ENCODE measurements around the gene LPIN2. TPM values are rescaled to one million over a fixed set of nuclear protein-coding genes. Genes with fewer than 3 reads are reported as not detected.

LPIN2 gene
- total and polyA plus RNA-seq, 4 donors: 58.6 to 284 (median 103) TPM

GRCh38 chr18:2986150-2986865 is 26.6 kb downstream of the LPIN2 start (continued):
- TF ChIP-seq REST (IDR thresholded peaks at IDR 0.05): peak; percentile 22
- peak; percentile 77 for TF ChIP-seq SP1 (IDR thresholded peaks at IDR 0.05)

- H3K4me3 ChIP-seq (ENCODE audit: low read depth in 1 of 3, low read length in 3 of 3): no peak overlapping the region
- peak overlapping the region; percentile 48 to 86 for H3K9ac ChIP-seq (ENCODE audit: low read depth in 1 of 2, low read length in 2 of 2)
- no peaks in the 10 kb centered on the region for H3K9me3 ChIP-seq (ENCODE audit: control insufficient read depth in 4 of 4, low read length in 3 of 4)
- 30% methylated on average over 2 of the region's 2 CpGs for WGBS
- H3K4me1 ChIP-seq (ENCODE audit: control insufficient read depth in 4 of 4, insufficient read depth in 4 of 4, low read length in 3 of 4): peaks cover 0 to 48% (median 35%) of the 10 kb centered on the region in 4 donors
- peak overlapping the region; percentile 87 to 90 for H3K27ac ChIP-seq (ENCODE audit: low read depth in 1 of 2, low read length in 2 of 2)
- TF ChIP-seq GABPA (IDR thresholded peaks at IDR 0.05 in 1 of 2, conservative IDR thresholded peaks at IDR 0.05 in 1 of 2) (no peak), HNF4G (IDR thresholded peaks at IDR 0.05) (no peak), YY1 (IDR thresholded peaks at IDR 0.05) (no peak), HNF4A (conservative IDR thresholded peaks at IDR 0.05) (no peak), REST (IDR thresholded peaks at IDR 0.05) (no peak), RXRA (IDR thresholded peaks at IDR 0.05) (no peak), MAX (IDR thresholded peaks at IDR 0.05) (no peak), ATF3 (IDR thresholded peaks at IDR 0.05) (no peak), CTCF (IDR thresholded peaks at IDR 0.05; ENCODE audit: low read depth, low read length, missing input control) (peak; percentile 58), FOXA2 (IDR thresholded peaks at IDR 0.05) (no peak), NR2F2 (IDR thresholded peaks at IDR 0.05) (no peak), RAD21 (IDR thresholded peaks at IDR 0.05) (peak; percentile 76), SP1 (IDR thresholded peaks at IDR 0.05) (no peak)
- DNase-seq (ENCODE audit: low spot score): no peak
- H3K27me3 ChIP-seq (ENCODE audit: control insufficient read depth in 4 of 4, insufficient read depth in 4 of 4, low read length in 3 of 4): no peaks in the 10 kb centered on the region
- H3K36me3 ChIP-seq (ENCODE audit: control insufficient read depth in 4 of 4, insufficient read depth in 3 of 4, low read depth in 1 of 4, low read length in 3 of 4): no peaks in the 10 kb centered on the region
Observed at GRCh38 chr18:2985628-2986027, 27.3 kb downstream of the LPIN2 start.
